NB4 (cell line): Measurements from ENCODE around the gene ENKUR.
"Not testable (repeated sequence)": the region's sequence is repeated elsewhere in the genome, so short reads cannot be mapped to it uniquely, and the experiment has no call there.

Experiments used
- CTCF ChIP-seq: IDR thresholded peaks from one replicate; pipeline ENCODE4 v1.5.1; 2012; ENCODE audit warnings: low read depth, low read length
- MAX ChIP-seq: IDR thresholded peaks from 2 replicates; pipeline ENCODE4 v1.6.1; 2011; ENCODE audit warnings: low read depth, low read length
- MYC ChIP-seq: IDR thresholded peaks from 2 replicates; pipeline ENCODE4 v1.6.1; 2011; ENCODE audit warnings: low read depth, low read length
- POLR2A ChIP-seq: IDR thresholded peaks from 2 replicates; pipeline ENCODE4 v1.6.1; 2011; ENCODE audit warnings: mild to moderate bottlenecking; ENCODE audit not compliant: insufficient read length; ENCODE audit errors: extremely low read depth

- TF ChIP-seq CTCF, MAX, MYC, POLR2A: not testable (repeated sequence)
Observed at GRCh38 chr10:24957624-24958051, 58.3 kb downstream of the ENKUR start.
